HG03378 (cell line): ENCODE measurements around the gene TBC1D4.
"Not testable (repeated sequence)": the region's sequence is repeated elsewhere in the genome, so short reads cannot be mapped to it uniquely, and the experiment has no call there.

Source experiments
- ATAC-seq: cut with Tn5 transposase; IDR thresholded peaks from one replicate; pipeline ENCODE4 v1.9.1; 2021; ENCODE audit warnings: mild to moderate bottlenecking, moderate library complexity; ENCODE audit not compliant: unreplicated experiment

Gene TBC1D4

GRCh38 chr13:75366380-75367280, 115.3 kb downstream of the TBC1D4 start:
- ATAC-seq: no peak

- peak; percentile 97 for ATAC-seq
Measured at GRCh38 chr13:75365724-75366173, 116.2 kb downstream of the TBC1D4 start.

- ATAC-seq: no peak
Measured at GRCh38 chr13:75364131-75364713, 117.7 kb downstream of the TBC1D4 start.

DNA sequence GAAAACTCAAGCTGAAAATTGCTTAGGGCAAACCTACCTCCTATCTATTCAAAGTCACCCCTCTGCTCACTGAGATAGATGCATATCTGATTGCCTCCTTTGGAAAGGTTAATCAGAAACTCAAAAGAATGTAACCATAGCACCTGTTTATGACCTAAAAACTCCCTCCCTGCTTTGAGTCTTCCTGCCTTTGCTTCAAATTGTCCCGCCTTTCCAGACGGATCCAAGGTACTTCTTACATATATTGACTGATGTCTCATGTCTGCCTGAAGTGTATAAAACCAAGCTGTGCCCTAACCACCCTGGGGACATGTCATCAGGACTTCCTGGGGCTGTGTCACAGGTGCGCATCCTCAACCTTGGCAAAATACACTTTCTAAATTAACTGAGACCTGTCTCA, 118.6 kb downstream of the TBC1D4 start:
- no peak for ATAC-seq

DNA sequence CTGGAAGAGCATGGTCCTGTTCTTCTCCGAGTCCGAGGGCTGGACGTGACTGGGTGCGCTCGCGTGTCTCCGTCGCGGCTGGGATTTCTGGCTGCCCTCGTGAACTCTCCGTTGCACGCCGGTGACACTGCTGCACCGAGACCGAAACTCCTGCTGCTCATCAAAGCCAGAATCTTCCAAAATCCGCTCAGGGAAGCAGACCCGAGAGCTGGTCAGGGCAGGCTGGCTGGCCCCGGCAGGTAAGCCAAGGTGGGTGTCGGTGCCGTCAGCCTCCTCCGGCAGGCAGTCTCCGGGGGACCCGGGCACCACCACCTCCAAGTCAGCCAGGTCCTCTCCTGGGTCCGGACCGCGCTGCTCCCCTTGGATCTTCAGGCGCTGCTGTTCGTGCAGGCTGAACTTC, 119.9 kb downstream of the TBC1D4 start:
- no peak for ATAC-seq

GRCh38 chr13:75360170-75360569, 121.8 kb downstream of the TBC1D4 start:
- ATAC-seq: peak; percentile 48

- no peak for ATAC-seq
Measured at GRCh38 chr13:75359266-75359665, 122.7 kb downstream of the TBC1D4 start.

GRCh38 chr13:75357576-75358289, 124.2 kb downstream of the TBC1D4 start:
- ATAC-seq: peak; percentile 92

GRCh38 chr13:75356421-75356820, 125.5 kb downstream of the TBC1D4 start:
- no peak for ATAC-seq

DNA sequence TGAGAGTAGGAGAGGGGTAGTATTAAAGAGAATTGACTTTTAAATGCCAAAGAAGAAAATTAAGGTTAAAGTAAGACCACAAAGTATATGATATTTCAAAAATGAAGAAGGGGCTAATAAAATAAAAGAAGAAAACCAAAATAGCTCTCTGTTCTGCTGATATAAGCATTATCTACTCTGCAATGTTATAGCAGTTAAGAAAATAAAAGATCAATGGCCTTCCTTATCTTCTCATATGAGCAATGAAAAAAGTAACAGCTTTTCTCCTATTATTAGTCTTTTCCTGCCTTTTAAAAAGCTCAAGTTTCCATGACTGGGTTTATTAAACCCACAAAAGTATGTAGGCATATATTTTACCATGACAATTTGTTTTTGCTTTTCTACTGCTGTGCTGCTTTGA, 126.4 kb downstream of the TBC1D4 start:
- no peak for ATAC-seq

GRCh38 chr13:75353781-75354193, 128.2 kb downstream of the TBC1D4 start:
- ATAC-seq: no peak

- no peak for ATAC-seq
Measured at GRCh38 chr13:75352641-75353327, 129.2 kb downstream of the TBC1D4 start.

- not testable (repeated sequence) for ATAC-seq
Measured at GRCh38 chr13:75351538-75351937, 130.4 kb downstream of the TBC1D4 start.

GRCh38 chr13:75347925-75348324, 134.0 kb downstream of the TBC1D4 start:
- ATAC-seq: no peak

GRCh38 chr13:75347457-75347856, 134.5 kb downstream of the TBC1D4 start:
- no peak for ATAC-seq

DNA sequence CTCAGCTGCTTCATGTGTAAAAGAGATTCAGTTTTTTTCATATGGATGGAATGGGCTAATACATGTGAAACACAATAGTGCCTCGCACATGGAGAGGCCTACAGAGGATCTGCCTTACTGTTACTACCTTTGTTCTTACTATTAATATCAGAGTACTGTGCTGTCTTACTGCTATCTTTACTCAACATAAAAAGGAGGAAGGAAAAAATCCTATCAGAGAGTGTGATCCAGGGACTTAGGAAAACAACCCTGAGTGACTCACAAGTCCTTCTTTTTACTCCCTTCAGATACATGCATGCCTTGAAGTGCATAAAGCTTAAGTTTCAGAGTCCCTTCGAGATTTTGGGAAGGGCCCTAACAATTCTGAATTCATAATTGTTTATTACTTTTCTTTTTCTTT, 136.8 kb downstream of the TBC1D4 start:
- no peak for ATAC-seq

DNA sequence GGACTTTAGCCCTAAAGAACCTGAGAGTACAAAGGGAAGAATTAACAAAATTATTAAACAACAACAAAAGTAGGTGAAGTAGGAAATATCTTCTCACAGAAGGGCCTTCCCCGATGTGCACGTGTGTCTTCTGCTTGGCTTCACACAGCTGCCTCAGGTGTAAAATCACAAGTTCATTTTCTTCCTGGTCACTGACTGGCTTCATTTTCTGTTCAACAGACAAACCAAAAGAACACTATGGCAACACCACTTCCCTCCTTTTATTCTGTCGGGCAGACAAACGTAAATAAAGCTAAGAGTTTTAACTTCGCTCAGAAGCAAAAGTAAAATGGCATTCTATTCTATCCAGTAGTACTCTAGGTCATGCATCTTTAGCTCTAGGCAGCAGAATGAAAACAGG, 140.9 kb downstream of the TBC1D4 start:
- ATAC-seq: peak; percentile 85

GRCh38 chr13:75339635-75340374, 142.2 kb downstream of the TBC1D4 start:
- ATAC-seq: no peak

GRCh38 chr13:75334634-75335447, 147.1 kb downstream of the TBC1D4 start:
- ATAC-seq: no peak
